B cell (primary cell): ENCODE measurements around the gene SOHLH1. TPM values are rescaled to one million over a fixed set of nuclear protein-coding genes. Genes with fewer than 3 reads are reported as not detected.

Experiments used
- ATAC-seq: fragments of 200-7000 bp; cut with Tn5 transposase; one replicate; pipeline ENCODE4 v1.10.0; 2021; ENCODE audit warnings: low read depth, mild to moderate bottlenecking, moderate number of reproducible peaks, moderate library complexity
- CTCF ChIA-PET: fragments of 350-600 bp; sonication (Branson Sonifier 250); formaldehyde crosslinking; loops from one replicate; lab custom pipeline; 2021; ENCODE audit warnings: antibody characterized with exemption, inconsistent platforms; lab: Charles Lee
- POLR2A ChIA-PET: fragments of 350-600 bp; sonication (Branson Sonifier 250); formaldehyde crosslinking; loops from one replicate; lab custom pipeline; 2021; ENCODE audit warnings: antibody characterized with exemption; lab: Charles Lee
- DNase-seq: peaks from one replicate; pipeline ENCODE4 v3.0.0; 2013
- H2AFZ ChIP-seq: 2 replicates; pipeline ENCODE4 v1.6.1; 2012; ENCODE audit warnings: mild to moderate bottlenecking, low read depth, low read length; ENCODE audit not compliant: insufficient read depth, poor library complexity, severe bottlenecking
- H3K27ac ChIP-seq, 2 donors: 1 replicate in 1 of 2; 2 replicates in 1 of 2; pipeline ENCODE4 v1.5.1; 2012 to 2013; ENCODE audit warnings: low read length in 2 of 2, mild to moderate bottlenecking in 2 of 2, moderate library complexity in 1 of 2
- H3K27me3 ChIP-seq, 4 experiments: fragments of 200-600 bp in 1 of 4; sonication (generic) in 1 of 4; replicated peaks in 1 of 4; 1 replicate in 2 of 4; 2 replicates in 2 of 4; pipeline versions ENCODE4 v1.6.1 to v1.7.0; 2013 to 2016; ENCODE audit warnings: low read length in 3 of 4, mild to moderate bottlenecking in 2 of 4, mixed read lengths in 1 of 4, moderate library complexity in 1 of 4; ENCODE audit not compliant: insufficient read depth in 4 of 4, control insufficient read depth in 3 of 4; ENCODE audit errors: control extremely low read depth in 1 of 4
- H3K36me3 ChIP-seq, 2 experiments: replicated peaks in 1 of 2; 1 replicate in 1 of 2; 2 replicates in 1 of 2; pipeline versions ENCODE4 v1.6.1 to v1.7.1; 2013; ENCODE audit warnings: low read length in 1 of 2; ENCODE audit not compliant: insufficient read depth in 2 of 2, control insufficient read depth in 1 of 2; ENCODE audit errors: control extremely low read depth in 1 of 2, extremely low read depth in 1 of 2
- H3K4me1 ChIP-seq, 2 donors: fragments of 200-600 bp in 1 of 2; sonication (generic) in 1 of 2; 1 replicate in 1 of 2; 2 replicates in 1 of 2; pipeline versions ENCODE4 v1.5.1 to v1.6.1; 2013 to 2017; ENCODE audit warnings: low read length in 2 of 2; ENCODE audit not compliant: control insufficient read depth in 2 of 2, insufficient read depth in 2 of 2
- H3K4me2 ChIP-seq: replicated peaks from 2 replicates; pipeline ENCODE3; 2012; ENCODE audit warnings: mild to moderate bottlenecking, low read depth, low read length; ENCODE audit not compliant: poor library complexity, severe bottlenecking
- H3K4me3 ChIP-seq, 5 experiments: fragments of 200-600 bp in 1 of 5; sonication (generic) in 1 of 5; 1 replicate in 3 of 5; 2 replicates in 2 of 5; pipeline versions ENCODE4 v1.5.1 to v1.7.0; 2011 to 2016; ENCODE audit warnings: low read length in 4 of 5, mild to moderate bottlenecking in 4 of 5, low read depth in 2 of 5, control low read depth in 1 of 5, moderate library complexity in 1 of 5; ENCODE audit not compliant: insufficient read depth in 1 of 5; ENCODE audit errors: control extremely low read depth in 1 of 5, extremely low read depth in 1 of 5
- H3K79me2 ChIP-seq: fragments of 200-600 bp; sonication (generic); one replicate; pipeline ENCODE4 v1.6.0; 2016; ENCODE audit warnings: low read length; ENCODE audit not compliant: control insufficient read depth, insufficient read depth
- H3K9ac ChIP-seq: fragments of 200-600 bp; sonication (generic); 2 replicates; pipeline ENCODE4 v1.6.1; 2017; ENCODE audit warnings: mild to moderate bottlenecking, low read length, moderate library complexity
- H3K9me3 ChIP-seq, 3 donors: one replicate each; pipeline versions ENCODE4 v1.6.1 to v1.7.1; 2013; ENCODE audit warnings: low read length in 2 of 3; ENCODE audit not compliant: control insufficient read depth in 2 of 3, insufficient read depth in 1 of 3; ENCODE audit errors: control extremely low read depth in 1 of 3
- H4K20me1 ChIP-seq: 2 replicates; pipeline ENCODE4 v1.6.0; 2012; ENCODE audit warnings: mild to moderate bottlenecking, low read length; ENCODE audit not compliant: insufficient read depth, control insufficient read depth, poor library complexity, severe bottlenecking
- H3K27ac Mint-ChIP-seq: one replicate; pipeline ENCODE4 v1.8.0; 2021; ENCODE audit warnings: mixed read lengths
- H3K27me3 Mint-ChIP-seq: one replicate; pipeline ENCODE4 v1.8.0; 2021; ENCODE audit warnings: mixed read lengths
- H3K4me1 Mint-ChIP-seq: one replicate; pipeline ENCODE4 v1.8.0; 2021; ENCODE audit warnings: mixed read lengths
- H3K4me3 Mint-ChIP-seq: one replicate; pipeline ENCODE4 v1.8.0; 2021; ENCODE audit warnings: mixed read lengths
- H3K9me3 Mint-ChIP-seq: one replicate; pipeline ENCODE4 v1.8.0; 2022; ENCODE audit warnings: mixed read lengths; ENCODE audit not compliant: insufficient read depth
- CTCF ChIP-seq: fragments of 200-600 bp; IDR thresholded peaks from one replicate; pipeline ENCODE4 v1.8.0; 2022; ENCODE audit warnings: antibody characterized with exemption, mild to moderate bottlenecking
- EZH2 ChIP-seq: IDR thresholded peaks from 2 replicates; pipeline ENCODE4 v1.6.1; 2012; ENCODE audit warnings: borderline replicate concordance, low read depth, mild to moderate bottlenecking, moderate library complexity, low read length; ENCODE audit not compliant: insufficient read depth, poor library complexity, severe bottlenecking
- WGBS: methylation state at CpG from one replicate; pipeline ENCODE4 v1.1.5; 2013; ENCODE audit warnings: missing lambda C conversion rate; ENCODE audit not compliant: insufficient coverage; 5-methylcytosine and 5-hydroxymethylcytosine counted together
- intact Hi-C: fragments of 100-400 bp; cut with micrococcal nuclease; formaldehyde crosslinking; loops from one replicate; pipeline ENCODE4 v1.10.0; 2022
- polyA plus RNA-seq: library from polyadenylated mRNA; depleted of rRNA; stranded (reverse); fragments of >200 nt; gene quantifications from 2 replicates; pipeline ENCODE4 v1.2.3, GENCODE V29; 2012
- total RNA-seq, 2 donors: library from RNA; stranded (reverse); fragments of 120-200 nt in 1 of 2; gene quantifications; 1 replicate in 1 of 2; 2 replicates in 1 of 2; pipeline versions ENCODE4 v1.2.3 to v1.2.4, GENCODE V29; 2013 to 2022

Gene SOHLH1
- total and polyA plus RNA-seq, 2 donors (not counting 1 experiment from before 2014, with no cell fraction given) = not detected

- no peak overlapping the region for H3K4me2 ChIP-seq
- Mint-ChIP-seq H3K27ac (no peak overlapping the region), H3K9me3 (no peaks in the 10 kb centered on the region), H3K27me3 (peaks cover 3% of the 10 kb centered on the region), H3K4me3 (no peak overlapping the region), H3K4me1 (no peaks in the 10 kb centered on the region)
- H3K4me3 ChIP-seq = no peak overlapping the region
- DNase-seq (no peak), ATAC-seq (no peak)
- TF ChIP-seq CTCF (no peak), EZH2 (no peak)
- intact Hi-C loops = no loop called here
- ChIA-PET POLR2A (no interaction called here), CTCF (no interaction called here)
- no peak overlapping the region for H2AFZ ChIP-seq
- H3K4me1 ChIP-seq = no peaks in the 10 kb centered on the region
- no peaks in the 10 kb centered on the region for H3K79me2 ChIP-seq
- H3K9ac ChIP-seq = no peak overlapping the region
- peaks cover 0 to 4% (median 0%) of the 10 kb centered on the region in 3 donors for H3K9me3 ChIP-seq
- no peaks in the 10 kb centered on the region for H4K20me1 ChIP-seq
- 83% methylated on average over 16 of the region's 16 CpGs for WGBS
- H3K36me3 ChIP-seq = no peaks in the 10 kb centered on the region
- no peaks in the 10 kb centered on the region for H3K27me3 ChIP-seq
- H3K27ac ChIP-seq = no peak overlapping the region
These were observed 19.2 kb downstream of the SOHLH1 start for GRCh38 chr9:135680056-135680455.

- Mint-ChIP-seq H3K27ac (no peak overlapping the region), H3K4me1 (no peaks in the 10 kb centered on the region), H3K9me3 (no peaks in the 10 kb centered on the region), H3K4me3 (no peak overlapping the region), H3K27me3 (peaks cover 3% of the 10 kb centered on the region)
- H3K79me2 ChIP-seq = no peaks in the 10 kb centered on the region
- H3K4me2 ChIP-seq = no peak overlapping the region
- ChIA-PET CTCF (no interaction called here), POLR2A (no interaction called here)
- H3K27ac ChIP-seq = no peak overlapping the region
- intact Hi-C loops = no loop called here
- H3K4me1 ChIP-seq = no peaks in the 10 kb centered on the region
- H3K27me3 ChIP-seq = no peaks in the 10 kb centered on the region
- no peak overlapping the region for H3K9ac ChIP-seq
- peaks cover 0 to 4% (median 0%) of the 10 kb centered on the region in 3 donors for H3K9me3 ChIP-seq
- no peak for ATAC-seq
- H4K20me1 ChIP-seq = no peaks in the 10 kb centered on the region
- DNase-seq = no peak
- no peak overlapping the region for H3K4me3 ChIP-seq
- H3K36me3 ChIP-seq = no peaks in the 10 kb centered on the region
- no peak overlapping the region for H2AFZ ChIP-seq
- 90% methylated on average over 18 of the region's 20 CpGs for WGBS
- TF ChIP-seq CTCF (no peak), EZH2 (no peak)
These were observed 20.9 kb downstream of the SOHLH1 start for GRCh38 chr9:135678236-135679017.
